ENCODE results near the gene ANKRD52. TPM values are rescaled to one million over a fixed set of nuclear protein-coding genes. Genes with fewer than 3 reads are reported as not detected.
A peak's percentile ranks its signal among the peaks of the same experiment; 100 is the strongest.

The ANKRD52 gene
- polyA plus RNA-seq, 1 donor = 25.1 TPM

DNA sequence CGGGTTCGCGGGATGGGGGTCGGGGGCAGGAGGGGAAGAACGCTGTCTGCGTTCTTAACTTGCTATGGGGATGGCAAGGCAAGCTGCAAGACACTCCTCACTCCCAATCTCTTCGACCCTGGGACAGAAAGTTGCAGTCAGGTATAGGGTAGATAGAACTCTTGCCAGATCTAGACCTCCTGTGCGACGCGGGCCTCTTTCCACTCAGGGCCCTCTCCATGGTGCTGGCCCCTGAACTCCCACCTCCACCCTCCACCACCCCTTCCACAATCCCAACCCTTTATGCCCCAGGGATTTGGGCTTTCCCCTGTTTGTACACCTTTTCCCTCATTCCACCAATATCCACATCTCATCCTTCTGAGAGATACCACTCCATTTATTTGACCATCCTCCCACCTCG, 33.2 kb downstream of the ANKRD52 start:
- H3K4me1 ChIP-seq (ENCODE audit: control insufficient read depth, insufficient read depth, low read length) = peaks cover 38% of the 10 kb centered on the region
- H3K36me3 ChIP-seq (ENCODE audit: control insufficient read depth, insufficient read depth, low read length) = peaks cover 3% of the 10 kb centered on the region
- H3K9me3 ChIP-seq (ENCODE audit: control insufficient read depth, low read depth, low read length) = no peaks in the 10 kb centered on the region
- H3K27me3 ChIP-seq (ENCODE audit: control insufficient read depth, insufficient read depth, low read length) = no peaks in the 10 kb centered on the region
- no CpG with 5 or more reads among the region's 11 CpGs for WGBS (ENCODE audit: insufficient coverage, low lambda C conversion rate)
- peak overlapping the region; percentile 72 for H3K4me3 ChIP-seq (ENCODE audit: low read length)
- H3K27ac ChIP-seq (ENCODE audit: low read length) = no peak overlapping the region
- DNase-seq = no peak

DNA sequence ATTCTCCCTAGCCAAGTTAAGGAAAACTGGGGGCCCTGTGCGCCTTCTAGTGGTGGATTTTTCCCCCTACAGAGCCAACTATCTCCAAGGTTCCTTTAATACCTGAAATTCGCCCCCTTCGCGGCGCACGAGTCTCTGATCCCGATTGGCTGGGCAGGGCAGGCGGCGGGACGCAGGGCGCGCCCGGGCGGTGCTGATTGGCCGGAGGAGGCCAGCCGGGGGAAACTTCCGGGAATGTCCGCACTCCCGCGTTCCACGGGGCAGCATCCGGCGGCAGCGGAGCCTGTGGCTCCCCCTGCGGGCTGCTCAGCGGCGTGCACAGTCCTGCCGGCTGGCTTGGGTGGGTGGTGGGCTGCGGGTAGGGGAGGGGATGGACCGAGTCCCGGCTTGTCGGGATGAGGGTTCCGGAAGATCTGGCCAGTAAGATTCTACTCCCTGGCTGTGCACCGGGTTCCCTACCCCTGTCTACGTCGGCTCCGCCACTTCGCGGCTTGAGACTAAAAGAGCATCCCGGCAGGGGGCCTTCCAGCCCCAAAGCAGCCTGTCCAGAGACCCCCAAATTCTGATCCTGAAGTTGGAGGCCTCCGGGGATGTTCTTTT, 34.0 kb downstream of the ANKRD52 start, which contains the start of gene NABP2:
NABP2 (plus strand) TSS at position 241 of the 600 bp plus-strand sequence. CDS start 515 bp downstream, outside the sequence.
- Histone ChIP-seq H3K9me3 (ENCODE audit: control insufficient read depth, low read depth, low read length) (no peaks in the 10 kb centered on the region), H3K27ac (ENCODE audit: low read length) (peak within 1 kb of the TSS; percentile 99), H3K4me3 (ENCODE audit: low read length) (peak within 1 kb of the TSS; percentile 72), H3K27me3 (ENCODE audit: control insufficient read depth, insufficient read depth, low read length) (no peaks in the 10 kb centered on the region), H3K36me3 (ENCODE audit: control insufficient read depth, insufficient read depth, low read length) (peaks cover 3% of the 10 kb centered on the region), H3K4me1 (ENCODE audit: control insufficient read depth, insufficient read depth, low read length) (peaks cover 31% of the 10 kb centered on the region)
- peak; percentile 97 to 99 for DNase-seq
- no CpG with 5 or more reads among the region's 41 CpGs for WGBS (ENCODE audit: insufficient coverage, low lambda C conversion rate)

DNA sequence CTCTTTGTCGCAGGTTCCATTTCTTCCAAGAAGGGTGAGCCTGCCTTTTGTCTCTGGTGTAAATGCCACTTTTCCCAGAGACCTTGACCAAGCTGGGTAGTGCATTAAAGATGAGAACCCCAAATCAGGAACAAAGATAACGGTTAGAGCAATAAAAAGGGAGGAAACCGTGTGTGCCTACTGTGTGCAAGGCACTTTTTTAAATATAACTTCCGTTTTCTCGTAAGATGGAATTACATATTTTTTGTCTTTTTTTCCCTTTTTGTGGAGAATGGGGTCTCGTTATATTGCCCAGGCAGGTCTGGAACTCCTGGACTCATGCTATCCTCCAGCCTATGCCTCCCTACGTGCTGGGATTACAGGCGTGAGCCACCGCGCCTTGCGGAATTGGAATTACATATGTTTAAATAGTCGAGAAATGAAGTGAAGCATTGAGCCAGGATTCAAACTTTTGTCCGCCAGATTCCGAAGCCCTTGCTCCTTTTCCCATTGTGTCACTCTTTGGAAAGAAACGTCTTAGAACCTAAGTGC, 34.5 kb downstream of the ANKRD52 start:
- 16% methylated on average over 5 of the region's 15 CpGs for WGBS (ENCODE audit: insufficient coverage, low lambda C conversion rate)
- H3K4me3 ChIP-seq (ENCODE audit: low read length) = peak overlapping the region; percentile 22
- H3K4me1 ChIP-seq (ENCODE audit: control insufficient read depth, insufficient read depth, low read length) = peaks cover 29% of the 10 kb centered on the region
- no peak for DNase-seq
- H3K27ac ChIP-seq (ENCODE audit: low read length) = peak overlapping the region; percentile 99
- no peaks in the 10 kb centered on the region for H3K9me3 ChIP-seq (ENCODE audit: control insufficient read depth, low read depth, low read length)
- peaks cover 3% of the 10 kb centered on the region for H3K36me3 ChIP-seq (ENCODE audit: control insufficient read depth, insufficient read depth, low read length)
- no peaks in the 10 kb centered on the region for H3K27me3 ChIP-seq (ENCODE audit: control insufficient read depth, insufficient read depth, low read length)

DNA sequence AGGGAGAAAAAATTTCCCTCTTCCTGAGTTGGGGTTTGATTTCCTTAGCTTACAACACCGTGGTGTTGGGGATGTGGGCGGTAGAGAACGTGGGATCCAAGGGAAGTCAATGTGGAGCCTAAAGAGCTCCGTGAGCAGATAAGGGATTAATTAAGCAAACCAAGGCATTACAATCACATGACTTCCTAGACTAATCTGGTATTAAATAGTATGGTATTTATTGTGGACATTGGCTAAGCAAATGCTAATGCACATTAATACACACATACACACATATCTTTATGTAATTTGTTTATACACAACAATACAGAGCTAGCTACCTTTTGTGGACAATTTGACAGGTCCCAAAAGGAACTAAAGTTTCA, 35.7 kb downstream of the ANKRD52 start:
- Histone ChIP-seq H3K4me3 (ENCODE audit: low read length) (peak overlapping the region; percentile 84), H3K27me3 (ENCODE audit: control insufficient read depth, insufficient read depth, low read length) (no peaks in the 10 kb centered on the region), H3K36me3 (ENCODE audit: control insufficient read depth, insufficient read depth, low read length) (peaks cover 4% of the 10 kb centered on the region), H3K27ac (ENCODE audit: low read length) (peak overlapping the region; percentile 99), H3K9me3 (ENCODE audit: control insufficient read depth, low read depth, low read length) (no peaks in the 10 kb centered on the region), H3K4me1 (ENCODE audit: control insufficient read depth, insufficient read depth, low read length) (peaks cover 29% of the 10 kb centered on the region)
- no peak for DNase-seq
- WGBS (ENCODE audit: insufficient coverage, low lambda C conversion rate) = 39% methylated on average over 3 of the region's 4 CpGs

DNA sequence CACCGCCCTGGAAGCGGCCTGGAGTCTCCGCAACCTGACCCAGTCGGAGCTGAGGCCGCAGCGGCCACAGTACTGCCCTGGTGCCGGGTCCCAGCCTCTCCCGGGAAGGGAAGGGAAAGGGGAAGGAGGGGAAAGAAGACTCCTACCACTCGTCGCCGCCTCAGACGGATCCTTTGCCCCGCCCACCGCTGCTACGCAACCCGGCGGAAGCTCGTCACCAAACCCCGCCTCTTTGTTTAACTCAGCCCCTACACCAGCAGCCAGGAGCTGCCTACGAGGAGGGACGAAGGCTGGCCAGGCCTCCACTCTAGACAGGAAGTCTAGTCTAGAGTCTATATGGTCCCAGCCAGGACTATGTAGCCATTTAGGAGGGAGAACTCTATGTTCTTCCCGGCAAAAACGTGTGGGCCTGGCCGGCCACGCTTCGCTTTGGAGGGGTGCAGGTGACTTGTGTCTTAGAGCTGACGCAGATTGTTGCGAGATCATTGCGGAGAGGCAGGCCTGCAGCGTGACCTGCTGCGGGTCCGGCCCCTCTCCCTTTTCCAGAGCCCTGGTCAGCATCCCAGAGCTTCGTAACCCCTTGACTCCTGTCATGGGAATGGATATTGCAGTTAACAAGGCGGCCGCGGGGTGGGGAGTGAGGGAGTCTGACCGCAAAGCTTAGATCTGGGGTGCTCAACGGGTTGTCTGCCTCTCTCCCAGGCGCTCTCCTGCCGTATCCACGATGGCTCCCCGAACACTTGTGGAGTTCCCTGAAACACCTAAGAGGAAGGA, 36.2 kb downstream of the ANKRD52 start, which contains the start of gene RNF41:
RNF41 (minus strand) TSS at position 166 of the 774 bp plus-strand sequence. CDS start 7,875 bp downstream, outside the sequence.
- peaks cover 6% of the 10 kb centered on the region for H3K36me3 ChIP-seq (ENCODE audit: control insufficient read depth, insufficient read depth, low read length)
- H3K27me3 ChIP-seq (ENCODE audit: control insufficient read depth, insufficient read depth, low read length) = no peaks in the 10 kb centered on the region
- H3K4me3 ChIP-seq (ENCODE audit: low read length) = peak within 1 kb of the TSS; percentile 84
- peak within 1 kb of the TSS; percentile 99 for H3K27ac ChIP-seq (ENCODE audit: low read length)
- H3K4me1 ChIP-seq (ENCODE audit: control insufficient read depth, insufficient read depth, low read length) = peaks cover 29% of the 10 kb centered on the region
- no peaks in the 10 kb centered on the region for H3K9me3 ChIP-seq (ENCODE audit: control insufficient read depth, low read depth, low read length)
- peak; percentile 97 to 99 for DNase-seq
- WGBS (ENCODE audit: insufficient coverage, low lambda C conversion rate) = no CpG with 5 or more reads among the region's 42 CpGs

DNA sequence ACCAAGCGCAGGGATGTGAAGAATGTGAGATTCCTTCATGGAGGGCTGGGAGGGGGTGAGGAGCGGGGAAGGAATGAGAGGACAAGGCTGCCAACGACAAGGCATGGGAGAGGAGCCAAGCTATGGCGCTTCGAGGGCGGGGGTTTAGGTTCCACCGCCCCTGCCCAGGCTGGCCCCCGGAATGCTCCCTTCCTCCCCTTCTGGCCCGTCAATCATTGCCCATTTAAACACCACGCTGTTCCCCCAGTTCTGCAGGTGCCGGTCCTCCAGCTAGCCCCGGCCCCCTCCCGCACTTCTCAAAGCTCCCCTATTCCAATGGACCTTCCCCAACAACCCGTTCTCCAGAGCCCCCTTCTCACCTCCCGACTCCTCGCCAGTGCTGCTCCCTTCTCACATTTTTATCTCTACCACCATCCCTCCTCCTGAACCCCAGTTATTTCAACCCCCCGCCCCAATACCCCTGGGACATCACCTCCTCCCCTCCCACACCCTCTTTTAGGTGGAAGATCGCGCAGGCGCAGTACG, 36.9 kb downstream of the ANKRD52 start:
- peak in 1 of 2 donors; percentile 70 for DNase-seq
- H3K27ac ChIP-seq (ENCODE audit: low read length) = peak overlapping the region; percentile 99
- peaks cover 11% of the 10 kb centered on the region for H3K36me3 ChIP-seq (ENCODE audit: control insufficient read depth, insufficient read depth, low read length)
- no peaks in the 10 kb centered on the region for H3K9me3 ChIP-seq (ENCODE audit: control insufficient read depth, low read depth, low read length)
- peak overlapping the region; percentile 84 for H3K4me3 ChIP-seq (ENCODE audit: low read length)
- H3K27me3 ChIP-seq (ENCODE audit: control insufficient read depth, insufficient read depth, low read length) = no peaks in the 10 kb centered on the region
- peaks cover 29% of the 10 kb centered on the region for H3K4me1 ChIP-seq (ENCODE audit: control insufficient read depth, insufficient read depth, low read length)
- 0% methylated on average over 5 of the region's 21 CpGs for WGBS (ENCODE audit: insufficient coverage, low lambda C conversion rate)

DNA sequence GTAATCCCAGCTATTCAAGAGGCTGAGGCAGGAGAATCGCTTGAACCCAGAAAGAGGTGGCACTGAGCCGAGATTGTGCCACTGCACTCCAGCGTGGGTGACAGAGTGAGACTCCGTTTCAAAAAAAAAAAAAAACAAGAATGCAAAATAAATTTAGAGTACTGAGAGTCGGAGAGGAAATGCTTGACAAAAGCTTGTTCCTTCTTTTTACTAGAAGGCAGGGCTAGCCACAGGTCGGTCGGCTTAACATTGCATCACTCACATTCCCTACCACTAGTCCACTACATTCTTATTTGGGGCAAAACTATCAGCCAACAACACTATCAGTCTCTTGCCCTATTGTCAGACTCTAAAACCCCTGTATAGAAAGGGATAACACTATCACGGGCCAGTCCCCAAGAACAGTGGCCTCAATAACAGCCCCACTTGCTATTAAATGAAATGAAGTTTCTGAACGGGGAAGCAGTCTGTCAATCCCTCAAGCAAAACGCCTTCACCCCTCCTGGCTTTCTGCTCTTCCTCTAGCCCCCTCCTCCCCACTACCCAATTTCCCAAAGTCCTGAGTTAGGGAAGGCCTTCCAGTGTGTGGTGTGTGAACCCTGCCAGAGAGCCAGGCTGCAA, 37.5 kb downstream of the ANKRD52 start:
- no peak for DNase-seq
- Histone ChIP-seq H3K4me1 (ENCODE audit: control insufficient read depth, insufficient read depth, low read length) (peaks cover 29% of the 10 kb centered on the region), H3K4me3 (ENCODE audit: low read length) (peak overlapping the region; percentile 84), H3K27ac (ENCODE audit: low read length) (peak overlapping the region; percentile 99), H3K27me3 (ENCODE audit: control insufficient read depth, insufficient read depth, low read length) (no peaks in the 10 kb centered on the region), H3K9me3 (ENCODE audit: control insufficient read depth, low read depth, low read length) (no peaks in the 10 kb centered on the region), H3K36me3 (ENCODE audit: control insufficient read depth, insufficient read depth, low read length) (peaks cover 10% of the 10 kb centered on the region)
- WGBS (ENCODE audit: insufficient coverage, low lambda C conversion rate) = 25% methylated on average over 5 of the region's 10 CpGs

DNA sequence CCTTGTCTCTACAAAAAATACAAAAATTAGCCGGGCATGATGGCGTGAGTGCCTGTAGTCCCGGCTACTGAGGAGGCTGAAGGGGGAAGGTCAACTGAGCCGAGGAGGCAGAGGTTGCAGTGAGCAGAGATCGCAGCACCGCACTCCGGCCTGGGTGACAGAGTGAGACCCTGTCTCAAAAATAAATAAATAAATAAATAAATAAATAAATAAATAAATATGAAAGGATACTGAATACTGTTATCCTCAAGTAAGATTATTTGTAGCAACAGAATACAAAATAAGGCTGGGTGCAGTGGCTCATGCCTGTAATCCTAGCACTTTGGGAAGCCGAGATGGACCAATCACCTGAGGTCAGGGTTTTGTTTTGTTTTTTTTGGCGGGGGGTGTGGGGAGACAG, 38.3 kb downstream of the ANKRD52 start:
- no peak overlapping the region for H3K4me3 ChIP-seq (ENCODE audit: low read length)
- no peaks in the 10 kb centered on the region for H3K27me3 ChIP-seq (ENCODE audit: control insufficient read depth, insufficient read depth, low read length)
- no peak for DNase-seq
- no peak overlapping the region for H3K27ac ChIP-seq (ENCODE audit: low read length)
- peaks cover 25% of the 10 kb centered on the region for H3K4me1 ChIP-seq (ENCODE audit: control insufficient read depth, insufficient read depth, low read length)
- H3K36me3 ChIP-seq (ENCODE audit: control insufficient read depth, insufficient read depth, low read length) = peaks cover 15% of the 10 kb centered on the region
- WGBS (ENCODE audit: insufficient coverage, low lambda C conversion rate) = 80% methylated on average over 1 of the region's 9 CpGs
- no peaks in the 10 kb centered on the region for H3K9me3 ChIP-seq (ENCODE audit: control insufficient read depth, low read depth, low read length)

DNA sequence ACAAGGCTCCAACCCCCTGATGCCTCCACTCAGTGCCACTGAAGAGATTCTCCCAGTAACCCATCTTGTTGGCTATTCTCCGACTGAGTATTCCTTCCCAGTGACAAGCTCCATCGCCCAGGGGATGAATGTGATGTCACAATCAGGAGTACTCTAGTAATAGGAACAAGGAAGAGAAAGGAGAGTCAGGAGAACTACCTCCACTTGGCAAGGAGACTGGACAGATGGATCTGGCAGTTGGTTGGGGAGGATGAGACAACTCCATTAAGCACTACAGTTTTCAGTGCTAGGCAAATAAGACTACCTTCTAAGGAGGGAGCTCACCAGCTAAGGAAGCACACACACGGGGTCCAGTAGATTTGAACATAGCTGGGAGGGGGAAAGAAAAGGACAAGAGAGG, 41.7 kb downstream of the ANKRD52 start:
- H3K36me3 ChIP-seq (ENCODE audit: control insufficient read depth, insufficient read depth, low read length) = peaks cover 40% of the 10 kb centered on the region
- peaks cover 9% of the 10 kb centered on the region for H3K4me1 ChIP-seq (ENCODE audit: control insufficient read depth, insufficient read depth, low read length)
- H3K27me3 ChIP-seq (ENCODE audit: control insufficient read depth, insufficient read depth, low read length) = no peaks in the 10 kb centered on the region
- H3K9me3 ChIP-seq (ENCODE audit: control insufficient read depth, low read depth, low read length) = no peaks in the 10 kb centered on the region
- no peak overlapping the region for H3K4me3 ChIP-seq (ENCODE audit: low read length)
- H3K27ac ChIP-seq (ENCODE audit: low read length) = no peak overlapping the region
- no peak for DNase-seq
- no CpG with 5 or more reads among the region's 3 CpGs for WGBS (ENCODE audit: insufficient coverage, low lambda C conversion rate)

DNA sequence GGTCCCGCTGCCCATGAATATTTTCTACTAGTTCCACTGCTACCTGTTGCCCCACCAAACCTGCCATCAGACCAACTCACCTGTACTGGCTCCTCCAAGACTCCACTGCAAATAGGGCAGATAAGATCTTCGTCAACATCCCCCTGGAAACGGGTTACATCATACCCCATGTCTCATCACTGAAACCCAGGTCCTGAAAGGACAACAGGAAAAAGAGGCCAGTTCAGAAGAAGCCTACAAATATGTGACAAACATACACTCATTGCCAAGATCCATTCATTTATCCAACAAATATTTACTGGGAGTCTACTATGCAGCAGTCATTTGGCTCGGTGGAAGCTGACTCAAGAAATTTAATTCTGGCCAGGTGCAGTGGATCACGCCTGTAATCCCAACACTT, 44.3 kb downstream of the ANKRD52 start:
- H3K27ac ChIP-seq (ENCODE audit: low read length) = no peak overlapping the region
- no peak for DNase-seq
- no peak overlapping the region for H3K4me3 ChIP-seq (ENCODE audit: low read length)
- H3K4me1 ChIP-seq (ENCODE audit: control insufficient read depth, insufficient read depth, low read length) = no peaks in the 10 kb centered on the region
- H3K36me3 ChIP-seq (ENCODE audit: control insufficient read depth, insufficient read depth, low read length) = peaks cover 59% of the 10 kb centered on the region
- H3K9me3 ChIP-seq (ENCODE audit: control insufficient read depth, low read depth, low read length) = no peaks in the 10 kb centered on the region
- H3K27me3 ChIP-seq (ENCODE audit: control insufficient read depth, insufficient read depth, low read length) = no peaks in the 10 kb centered on the region
- no CpG with 5 or more reads among the region's 5 CpGs for WGBS (ENCODE audit: insufficient coverage, low lambda C conversion rate)
